CD8-positive, alpha-beta memory T cell (primary cell): ENCODE data around the gene SETD6. TPM values are rescaled to one million over a fixed set of nuclear protein-coding genes. Genes with fewer than 3 reads are reported as not detected.

ENCODE experiments used
- CTCF ChIA-PET: fragments of 350-600 bp; sonication (Branson Sonifier 250); formaldehyde crosslinking; loops from one replicate; lab custom pipeline; 2021; ENCODE audit warnings: antibody characterized with exemption; lab: Charles Lee
- POLR2A ChIA-PET: fragments of 350-600 bp; sonication (Branson Sonifier 250); formaldehyde crosslinking; loops from one replicate; lab custom pipeline; 2021; ENCODE audit warnings: antibody characterized with exemption; lab: Charles Lee
- DNase-seq, 5 donors: peaks; one replicate each; pipeline versions ENCODE4 v3.0.0 to v3.0.0-alpha.2; 2020 to 2022; ENCODE audit warnings: mixed read lengths in 1 of 5
- H3K27ac ChIP-seq: one replicate; pipeline ENCODE4 v1.7.0; 2013; ENCODE audit warnings: low read depth, mild to moderate bottlenecking, low read length, moderate library complexity
- H3K27me3 ChIP-seq: 2 replicates; pipeline ENCODE4 v1.7.0; 2013; ENCODE audit warnings: low read length, mild to moderate bottlenecking; ENCODE audit not compliant: insufficient read depth, poor library complexity, severe bottlenecking
- H3K36me3 ChIP-seq: 2 replicates; pipeline ENCODE4 v1.7.0; 2013; ENCODE audit warnings: mild to moderate bottlenecking, low read length, moderate library complexity; ENCODE audit not compliant: insufficient read depth
- H3K4me1 ChIP-seq: 2 replicates; pipeline ENCODE4 v1.7.0; 2013; ENCODE audit warnings: mild to moderate bottlenecking, low read length, moderate library complexity; ENCODE audit not compliant: insufficient read depth
- H3K4me3 ChIP-seq: 2 replicates; pipeline ENCODE4 v1.7.0; 2013; ENCODE audit warnings: mild to moderate bottlenecking, low read length
- H3K9me3 ChIP-seq: 2 replicates; pipeline ENCODE4 v1.7.0; 2013; ENCODE audit warnings: mild to moderate bottlenecking, low read length
- H3K27ac Mint-ChIP-seq, 8 donors: one replicate each; pipeline ENCODE4 v1.8.0; 2020 to 2021; ENCODE audit warnings: mixed read lengths in 8 of 8, mild to moderate bottlenecking in 6 of 8, inconsistent platforms in 3 of 8, moderate library complexity in 3 of 8
- H3K27me3 Mint-ChIP-seq, 2 donors: one replicate each; pipeline ENCODE4 v1.8.0; 2020 to 2021; ENCODE audit warnings: mixed read lengths in 2 of 2, mild to moderate bottlenecking in 1 of 2, moderate library complexity in 1 of 2
- H3K36me3 Mint-ChIP-seq, 3 donors: one replicate each; pipeline ENCODE4 v1.8.0; 2020 to 2021; ENCODE audit warnings: mixed read lengths in 3 of 3, inconsistent platforms in 1 of 3, mild to moderate bottlenecking in 1 of 3
- H3K4me1 Mint-ChIP-seq, 3 donors: one replicate each; pipeline ENCODE4 v1.8.0; 2020 to 2021; ENCODE audit warnings: mixed read lengths in 3 of 3, inconsistent platforms in 1 of 3, mild to moderate bottlenecking in 1 of 3
- H3K4me3 Mint-ChIP-seq, 7 donors: one replicate each; pipeline ENCODE4 v1.8.0; 2020 to 2021; ENCODE audit warnings: mixed read lengths in 7 of 7, mild to moderate bottlenecking in 6 of 7, moderate library complexity in 4 of 7, inconsistent platforms in 2 of 7
- H3K9me3 Mint-ChIP-seq, 5 donors: one replicate each; pipeline ENCODE4 v1.8.0; 2020 to 2022; ENCODE audit warnings: mixed read lengths in 5 of 5, mild to moderate bottlenecking in 3 of 5, moderate library complexity in 2 of 5, inconsistent platforms in 1 of 5
- polyA plus RNA-seq: library from polyadenylated mRNA; unstranded; fragments of 300-500 nt; fragmentation: Illumina TruSeq; gene quantifications from one replicate; pipeline ENCODE4 v1.2.3, GENCODE V29; 2021
- total RNA-seq, 2 experiments: library from RNA; stranded (reverse); gene quantifications; one replicate each; pipeline ENCODE4 v1.2.3, GENCODE V29; 2021

The SETD6 gene
- total and polyA plus RNA-seq, 3 experiments from 2014 or later = 10.5 to 24.9 (median 23.8) TPM

GRCh38 chr16:58474296-58474695 lies 41.0 kb upstream of the SETD6 start:
- ChIA-PET CTCF (interaction anchor here (1.6 kb wide), 1 partner anchor 13 kb away, joined by 5 read pairs; no protein-coding TSS in a partner anchor), POLR2A (no interaction called here)
- peaks cover 13 to 33% of the 10 kb centered on the region in 2 donors for H3K27me3 Mint-ChIP-seq
- no peaks in the 10 kb centered on the region for H3K4me1 ChIP-seq
- no peaks in the 10 kb centered on the region for H3K9me3 ChIP-seq
- no peak overlapping the region for H3K27ac Mint-ChIP-seq
- H3K36me3 ChIP-seq = no peaks in the 10 kb centered on the region
- H3K4me3 Mint-ChIP-seq = no peak overlapping the region
- no peak overlapping the region for H3K27ac ChIP-seq
- no peak for DNase-seq
- no peaks in the 10 kb centered on the region for H3K27me3 ChIP-seq
- no peaks in the 10 kb centered on the region for H3K36me3 Mint-ChIP-seq
- H3K4me1 Mint-ChIP-seq = no peaks in the 10 kb centered on the region
- H3K4me3 ChIP-seq = no peak overlapping the region
- H3K9me3 Mint-ChIP-seq = no peaks in the 10 kb centered on the region

- ChIA-PET CTCF (interaction anchor here (1.0 kb wide), 1 partner anchor 13 kb away, joined by 4 read pairs; no protein-coding TSS in a partner anchor), POLR2A (no interaction called here)
- Mint-ChIP-seq H3K4me3 (no peak overlapping the region), H3K36me3 (no peaks in the 10 kb centered on the region), H3K4me1 (no peaks in the 10 kb centered on the region), H3K9me3 (no peaks in the 10 kb centered on the region), H3K27ac (no peak overlapping the region), H3K27me3 (peaks cover 13 to 27% of the 10 kb centered on the region in 2 donors)
- H3K27me3 ChIP-seq = no peaks in the 10 kb centered on the region
- H3K9me3 ChIP-seq = no peaks in the 10 kb centered on the region
- H3K4me3 ChIP-seq = no peak overlapping the region
- no peak overlapping the region for H3K27ac ChIP-seq
- no peaks in the 10 kb centered on the region for H3K36me3 ChIP-seq
- H3K4me1 ChIP-seq = no peaks in the 10 kb centered on the region
- no peak for DNase-seq
These were observed 40.2 kb upstream of the SETD6 start for GRCh38 chr16:58475091-58475619.

GRCh38 chr16:58476791-58477190 lies 38.5 kb upstream of the SETD6 start:
- Histone ChIP-seq H3K27ac (no peak overlapping the region), H3K9me3 (no peaks in the 10 kb centered on the region), H3K4me3 (no peak overlapping the region), H3K36me3 (no peaks in the 10 kb centered on the region), H3K27me3 (no peaks in the 10 kb centered on the region), H3K4me1 (no peaks in the 10 kb centered on the region)
- no peaks in the 10 kb centered on the region for H3K9me3 Mint-ChIP-seq
- no peak for DNase-seq
- no peaks in the 10 kb centered on the region for H3K4me1 Mint-ChIP-seq
- POLR2A ChIA-PET = no interaction called here
- no peak overlapping the region for H3K27ac Mint-ChIP-seq
- H3K27me3 Mint-ChIP-seq = peaks cover 13 to 28% of the 10 kb centered on the region in 2 donors
- no peaks in the 10 kb centered on the region for H3K36me3 Mint-ChIP-seq
- no peak overlapping the region for H3K4me3 Mint-ChIP-seq
- CTCF ChIA-PET = no interaction called here

- DNase-seq = no peak
- Histone ChIP-seq H3K27me3 (no peaks in the 10 kb centered on the region), H3K4me1 (no peaks in the 10 kb centered on the region), H3K36me3 (no peaks in the 10 kb centered on the region), H3K4me3 (no peak overlapping the region), H3K9me3 (no peaks in the 10 kb centered on the region), H3K27ac (no peak overlapping the region)
- ChIA-PET POLR2A (no interaction called here), CTCF (no interaction called here)
- Mint-ChIP-seq H3K36me3 (no peaks in the 10 kb centered on the region), H3K4me3 (no peak overlapping the region), H3K4me1 (no peaks in the 10 kb centered on the region), H3K27ac (no peak overlapping the region), H3K27me3 (peaks cover 2 to 23% of the 10 kb centered on the region in 2 donors), H3K9me3 (no peaks in the 10 kb centered on the region)
These were observed 36.9 kb upstream of the SETD6 start for GRCh38 chr16:58478427-58478826.

- no peaks in the 10 kb centered on the region for H3K9me3 ChIP-seq
- H3K4me3 ChIP-seq = no peak overlapping the region
- no peaks in the 10 kb centered on the region for H3K4me1 ChIP-seq
- no peaks in the 10 kb centered on the region for H3K27me3 ChIP-seq
- no peaks in the 10 kb centered on the region for H3K36me3 ChIP-seq
- Mint-ChIP-seq H3K9me3 (no peaks in the 10 kb centered on the region), H3K36me3 (no peaks in the 10 kb centered on the region), H3K4me1 (no peaks in the 10 kb centered on the region), H3K27me3 (peaks cover 0 to 13% of the 10 kb centered on the region in 2 donors), H3K4me3 (no peak overlapping the region), H3K27ac (peak overlapping the region in 1 of 8 donors; percentile 72)
- ChIA-PET POLR2A (no interaction called here), CTCF (interaction anchor here (0.7 kb wide), 1 partner anchor 143 kb away, joined by 3 read pairs; no protein-coding TSS in a partner anchor)
- no peak for DNase-seq
- no peak overlapping the region for H3K27ac ChIP-seq
These were observed 34.0 kb upstream of the SETD6 start for GRCh38 chr16:58481226-58481869.

- peaks cover 1 to 15% of the 10 kb centered on the region in 2 donors for H3K27me3 Mint-ChIP-seq
- no peaks in the 10 kb centered on the region for H3K36me3 ChIP-seq
- POLR2A ChIA-PET = no interaction called here
- no peak overlapping the region for H3K4me3 Mint-ChIP-seq
- H3K4me1 ChIP-seq = no peaks in the 10 kb centered on the region
- H3K4me1 Mint-ChIP-seq = no peaks in the 10 kb centered on the region
- H3K4me3 ChIP-seq = no peak overlapping the region
- H3K27ac ChIP-seq = no peak overlapping the region
- no peak for DNase-seq
- no peaks in the 10 kb centered on the region for H3K9me3 ChIP-seq
- H3K9me3 Mint-ChIP-seq = no peaks in the 10 kb centered on the region
- no peak overlapping the region for H3K27ac Mint-ChIP-seq
- CTCF ChIA-PET = no interaction called here
- H3K36me3 Mint-ChIP-seq = no peaks in the 10 kb centered on the region
- no peaks in the 10 kb centered on the region for H3K27me3 ChIP-seq
These were observed 33.4 kb upstream of the SETD6 start for GRCh38 chr16:58481931-58482330.

- Mint-ChIP-seq H3K27ac (peak overlapping the region in 1 of 8 donors; percentile 64), H3K4me1 (no peaks in the 10 kb centered on the region), H3K27me3 (peaks cover 9 to 17% of the 10 kb centered on the region in 2 donors), H3K36me3 (no peaks in the 10 kb centered on the region), H3K4me3 (no peak overlapping the region), H3K9me3 (no peaks in the 10 kb centered on the region)
- POLR2A ChIA-PET = no interaction called here
- Histone ChIP-seq H3K9me3 (no peaks in the 10 kb centered on the region), H3K27me3 (no peaks in the 10 kb centered on the region), H3K36me3 (no peaks in the 10 kb centered on the region), H3K4me3 (no peak overlapping the region), H3K27ac (no peak overlapping the region), H3K4me1 (no peaks in the 10 kb centered on the region)
- CTCF ChIA-PET = interaction anchor here (0.7 to 4.8 kb wide), 4 partner anchors 52 to 271 kb away, joined by 3 to 105 read pairs (median 4); no protein-coding TSS in a partner anchor
- no peak for DNase-seq
These were observed 30.0 kb upstream of the SETD6 start for GRCh38 chr16:58485184-58485887.
